Astrocyte (in vitro differentiated cells and primary cell): ENCODE data around the gene KCNAB1.

ENCODE experiments used
- CTCF ChIP-seq: IDR thresholded peaks from 2 replicates; pipeline ENCODE4 v1.5.1; 2011; ENCODE audit warnings: low read depth, mild to moderate bottlenecking, inconsistent platforms, low read length, moderate library complexity; ENCODE audit not compliant: insufficient read depth
- EZH2 ChIP-seq: IDR thresholded peaks from 2 replicates; pipeline ENCODE4 v1.6.1; 2012; ENCODE audit warnings: mild to moderate bottlenecking, low read length, inconsistent platforms; ENCODE audit not compliant: insufficient read depth

DNA sequence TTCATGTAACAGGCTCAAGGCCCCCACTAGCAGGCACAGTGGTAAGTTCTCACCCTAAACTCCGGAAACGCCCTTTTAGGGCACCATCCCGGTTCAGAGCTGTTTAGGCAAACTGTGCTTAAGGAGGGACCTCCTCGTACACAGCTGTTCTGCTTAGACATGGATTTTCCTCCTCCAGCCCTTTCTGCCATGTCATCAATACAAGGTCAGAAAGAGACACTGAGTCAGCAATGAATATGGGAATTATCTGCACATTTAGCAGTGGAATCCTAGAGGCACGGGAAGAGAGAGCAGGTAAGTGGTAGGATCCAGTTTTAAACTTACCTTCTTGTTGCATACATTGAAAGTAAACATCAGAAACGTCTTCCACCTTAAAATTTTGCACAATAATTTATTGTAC lies 107.3 kb downstream of the KCNAB1 start:
- TF ChIP-seq CTCF (no peak), EZH2 (no peak)
